ENCODE data around the gene LDLRAP1.

The LDLRAP1 gene

DNA sequence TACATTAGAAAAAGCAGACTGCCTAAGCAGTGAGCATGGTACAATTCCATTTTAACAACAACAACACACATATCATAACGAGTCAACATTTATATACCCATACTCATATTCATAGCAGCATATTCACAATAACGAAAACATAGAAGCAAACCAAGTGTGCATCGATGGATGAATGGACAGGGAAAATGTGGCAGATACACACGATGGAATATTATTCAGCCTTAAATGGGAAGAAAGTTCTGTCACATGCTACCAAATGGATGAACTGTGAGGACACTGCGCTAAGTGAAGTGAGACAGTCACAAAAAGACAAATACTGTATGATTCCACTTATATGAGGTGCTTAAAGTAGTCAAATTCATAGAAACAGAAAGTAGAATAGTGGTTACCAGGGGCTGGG lies 63.7 kb downstream of the LDLRAP1 start:
- H3K4me2 ChIP-seq (ENCODE audit: low read length), result no peak overlapping the region
- no peak overlapping the region for H2AFZ ChIP-seq (ENCODE audit: low read length)
- no peaks in the 10 kb centered on the region for H3K79me2 ChIP-seq (ENCODE audit: insufficient read depth, low read length)
- H4K20me1 ChIP-seq (ENCODE audit: insufficient read depth, low read length), result no peaks in the 10 kb centered on the region
- TF ChIP-seq CTCF (IDR thresholded peaks at IDR 0.05; ENCODE audit: low read length) (no peak), EZH2 (IDR thresholded peaks at IDR 0.05; ENCODE audit: borderline replicate concordance, low read length) (no peak)
- no peaks in the 10 kb centered on the region for H3F3A ChIP-seq (ENCODE audit: insufficient read depth, low read length)
- no peak overlapping the region for H3K9ac ChIP-seq (ENCODE audit: low read length)
- H3K36me3 ChIP-seq (ENCODE audit: insufficient read depth, low read length), result no peaks in the 10 kb centered on the region
- peaks cover 8% of the 10 kb centered on the region for H3K4me1 ChIP-seq (ENCODE audit: insufficient read depth, low read length, severe bottlenecking)
- H3K9me3 ChIP-seq (ENCODE audit: low read length), result no peaks in the 10 kb centered on the region
- H3K27ac ChIP-seq (ENCODE audit: low read depth, low read length, poor library complexity, severe bottlenecking), result no peak overlapping the region
- no peak overlapping the region for H3K4me3 ChIP-seq (ENCODE audit: low read depth, low read length, poor library complexity, severe bottlenecking)
- no peaks in the 10 kb centered on the region for H3K9me2 ChIP-seq (ENCODE audit: low read depth, low read length)
- no peaks in the 10 kb centered on the region; the same call in 1 of the 2 replicates for H3K27me3 ChIP-seq (ENCODE audit: insufficient read depth, low read length)

DNA sequence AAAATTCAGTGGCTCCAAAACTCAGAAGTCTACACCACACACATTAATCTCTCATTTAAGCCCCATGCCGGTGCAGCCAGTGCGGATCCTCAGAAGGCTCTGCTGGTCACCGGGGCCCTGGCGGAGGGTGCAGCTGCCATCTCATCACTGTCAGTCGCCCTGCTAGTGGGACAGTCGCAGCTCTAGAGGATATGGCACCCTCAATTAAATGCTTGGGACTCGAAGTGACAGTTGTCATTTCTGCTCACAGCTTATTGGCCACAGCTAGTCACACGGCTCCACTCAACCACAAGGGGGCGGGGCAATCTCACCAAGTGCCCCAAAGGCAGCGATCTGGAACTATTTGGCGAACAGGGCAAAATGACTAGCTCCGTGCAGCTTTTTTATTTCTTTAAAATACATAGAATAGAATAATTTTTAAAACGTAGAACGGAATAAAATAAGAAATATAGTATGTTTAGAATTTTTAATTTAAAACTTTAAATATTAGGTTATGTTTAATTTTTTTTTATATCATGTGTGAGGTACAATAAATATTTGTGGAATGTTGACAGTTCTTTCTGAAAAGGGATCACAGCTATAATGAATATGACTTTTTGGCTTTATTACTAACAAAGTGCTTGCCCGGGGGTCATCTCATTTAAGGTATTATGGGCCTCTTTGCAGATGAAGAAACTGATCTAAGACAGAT lies 65.2 kb downstream of the LDLRAP1 start:
- Histone ChIP-seq H3K9me3 (ENCODE audit: low read length) (no peaks in the 10 kb centered on the region), H3K27me3 (ENCODE audit: insufficient read depth, low read length) (no peaks in the 10 kb centered on the region; the same call in 1 of the 2 replicates), H3F3A (ENCODE audit: insufficient read depth, low read length) (no peaks in the 10 kb centered on the region), H3K27ac (ENCODE audit: low read depth, low read length, poor library complexity, severe bottlenecking) (no peak overlapping the region), H2AFZ (ENCODE audit: low read length) (no peak overlapping the region), H3K36me3 (ENCODE audit: insufficient read depth, low read length) (no peaks in the 10 kb centered on the region), H3K9me2 (ENCODE audit: low read depth, low read length) (no peaks in the 10 kb centered on the region), H3K79me2 (ENCODE audit: insufficient read depth, low read length) (no peaks in the 10 kb centered on the region), H3K9ac (ENCODE audit: low read length) (no peak overlapping the region), H3K4me1 (ENCODE audit: insufficient read depth, low read length, severe bottlenecking) (peaks cover 8% of the 10 kb centered on the region), H3K4me2 (ENCODE audit: low read length) (peak overlapping the region; percentile 37), H3K4me3 (ENCODE audit: low read depth, low read length, poor library complexity, severe bottlenecking) (no peak overlapping the region), H4K20me1 (ENCODE audit: insufficient read depth, low read length) (no peaks in the 10 kb centered on the region)
- TF ChIP-seq EZH2 (IDR thresholded peaks at IDR 0.05; ENCODE audit: borderline replicate concordance, low read length) (no peak), CTCF (IDR thresholded peaks at IDR 0.05; ENCODE audit: low read length) (peak; percentile 23)

DNA sequence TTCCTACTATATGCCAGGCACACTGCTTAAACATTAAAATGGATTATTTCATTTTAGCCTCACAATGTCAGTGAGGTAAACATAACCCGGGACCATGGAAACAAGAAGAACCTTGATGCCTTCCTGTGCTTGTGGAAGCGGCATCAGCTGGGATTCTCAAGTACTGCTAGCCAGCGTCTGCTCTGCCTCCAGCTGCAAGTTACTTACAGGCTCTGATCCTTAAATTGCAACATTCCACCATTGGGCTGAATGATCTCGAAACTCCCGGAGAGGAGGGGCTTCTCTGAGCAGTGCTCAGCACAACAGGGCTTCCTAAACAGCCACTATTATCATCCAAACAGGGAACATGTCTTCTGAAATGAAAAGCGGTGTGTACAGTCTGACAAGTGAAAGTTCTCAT lies 66.5 kb downstream of the LDLRAP1 start:
- no peaks in the 10 kb centered on the region for H3K9me2 ChIP-seq (ENCODE audit: low read depth, low read length)
- no peak overlapping the region for H3K4me3 ChIP-seq (ENCODE audit: low read depth, low read length, poor library complexity, severe bottlenecking)
- no peak overlapping the region for H3K4me2 ChIP-seq (ENCODE audit: low read length)
- H3K9ac ChIP-seq (ENCODE audit: low read length), result no peak overlapping the region
- H3K36me3 ChIP-seq (ENCODE audit: insufficient read depth, low read length), result no peaks in the 10 kb centered on the region
- peaks cover 8% of the 10 kb centered on the region for H3K4me1 ChIP-seq (ENCODE audit: insufficient read depth, low read length, severe bottlenecking)
- H4K20me1 ChIP-seq (ENCODE audit: insufficient read depth, low read length), result no peaks in the 10 kb centered on the region
- no peak overlapping the region for H2AFZ ChIP-seq (ENCODE audit: low read length)
- H3K9me3 ChIP-seq (ENCODE audit: low read length), result no peaks in the 10 kb centered on the region
- TF ChIP-seq CTCF (IDR thresholded peaks at IDR 0.05; ENCODE audit: low read length) (no peak), EZH2 (IDR thresholded peaks at IDR 0.05; ENCODE audit: borderline replicate concordance, low read length) (no peak)
- H3F3A ChIP-seq (ENCODE audit: insufficient read depth, low read length), result no peaks in the 10 kb centered on the region
- no peaks in the 10 kb centered on the region; the same call in 1 of the 2 replicates for H3K27me3 ChIP-seq (ENCODE audit: insufficient read depth, low read length)
- H3K79me2 ChIP-seq (ENCODE audit: insufficient read depth, low read length), result no peaks in the 10 kb centered on the region
- H3K27ac ChIP-seq (ENCODE audit: low read depth, low read length, poor library complexity, severe bottlenecking), result no peak overlapping the region
